Endothelial cell of umbilical vein (primary cell): ENCODE results near the gene LRRC31. TPM values are rescaled to one million over a fixed set of nuclear protein-coding genes. Genes with fewer than 3 reads are reported as not detected.

Experiments
- BruUV-seq: library from RNA; stranded (reverse); fragments of 400-500 nt; replicated peaks from 2 replicates; lab custom pipeline; 2021; lab: Mats Ljungman, UMichigan
- CTCF ChIA-PET: fragments of 300-600, 350-600 bp; sonication (Branson Sonifier 250); formaldehyde crosslinking; loops from one replicate; lab custom pipeline; 2021; ENCODE audit warnings: antibody characterized with exemption, inconsistent platforms; lab: Charles Lee
- POLR2A ChIA-PET: fragments of 300-600, 350-600 bp; sonication (Branson Sonifier 250); formaldehyde crosslinking; loops from one replicate; lab custom pipeline; 2021; ENCODE audit warnings: antibody characterized with exemption, inconsistent platforms; lab: Charles Lee
- DNase-seq: peaks from one replicate; pipeline ENCODE4 v3.0.0-alpha.2; 2011; ENCODE audit warnings: low read depth, low spot score
- FAIRE-seq: peaks from 2 replicates; lab custom pipeline; 2011; peaks lifted over from hg19 to GRCh38; lab: Jason Lieb, UNC
- H2AFZ ChIP-seq: 2 replicates; pipeline ENCODE4 v1.6.0; 2012; ENCODE audit warnings: low read depth, low read length, control low read depth, inconsistent platforms
- H3K27ac ChIP-seq: 2 replicates; pipeline ENCODE4 v1.5.1; 2011; ENCODE audit warnings: low read depth, mild to moderate bottlenecking, control low read depth, low read length, moderate library complexity; ENCODE audit not compliant: insufficient read depth
- H3K27me3 ChIP-seq, 2 experiments: 2 replicates each; pipeline versions ENCODE4 v1.6.0 to v1.6.1; 2011; ENCODE audit warnings: low read length in 2 of 2, mixed read lengths in 1 of 2; ENCODE audit not compliant: control insufficient read depth in 2 of 2, insufficient read depth in 2 of 2
- H3K36me3 ChIP-seq, 2 experiments: 2 replicates in 1 of 2; 3 replicates in 1 of 2; pipeline ENCODE4 v1.5.1; 2011; ENCODE audit warnings: low read length in 2 of 2, mild to moderate bottlenecking in 1 of 2, moderate library complexity in 1 of 2; ENCODE audit not compliant: control insufficient read depth in 2 of 2, insufficient read depth in 2 of 2; ENCODE audit errors: extremely low read depth in 1 of 2
- H3K4me1 ChIP-seq: 3 replicates; pipeline ENCODE4 v1.5.1; 2011; ENCODE audit warnings: mild to moderate bottlenecking, low read length; ENCODE audit not compliant: control insufficient read depth, insufficient read depth; ENCODE audit errors: extremely low read depth
- H3K4me2 ChIP-seq: 2 replicates; pipeline ENCODE4 v1.6.1; 2011; ENCODE audit warnings: low read length, control low read depth, mixed read lengths; ENCODE audit not compliant: insufficient read depth
- H3K4me3 ChIP-seq, 3 experiments: fragments of 200-600 bp in 1 of 3; sonication (generic), shearing (Covaris generic) in 1 of 3; replicated peaks in 1 of 3; 2 replicates each; pipeline ENCODE4 v1.5.1; 2011 to 2016; ENCODE audit warnings: control low read depth in 3 of 3, low read length in 3 of 3, mild to moderate bottlenecking in 2 of 3, inconsistent platforms in 1 of 3, low read depth in 1 of 3, moderate library complexity in 1 of 3; ENCODE audit not compliant: insufficient read depth in 1 of 3
- H3K79me2 ChIP-seq: 2 replicates; pipeline ENCODE4 v1.6.0; 2012; ENCODE audit warnings: low read length, inconsistent platforms; ENCODE audit not compliant: control insufficient read depth, insufficient read depth
- H3K9ac ChIP-seq: replicated peaks from 2 replicates; pipeline ENCODE3; 2011; ENCODE audit warnings: low read length, control low read depth; ENCODE audit not compliant: insufficient read depth; ENCODE audit errors: extremely low read depth
- H3K9me1 ChIP-seq: replicated peaks from 3 replicates; pipeline ENCODE4 v1.6.0; 2011; ENCODE audit warnings: mild to moderate bottlenecking, low read length; ENCODE audit not compliant: control insufficient read depth, insufficient read depth; ENCODE audit errors: extremely low read depth
- H3K9me3 ChIP-seq: replicated peaks from 2 replicates; pipeline ENCODE4 v1.5.1; 2012; ENCODE audit warnings: low read length, inconsistent platforms; ENCODE audit not compliant: control insufficient read depth, insufficient read depth
- H4K20me1 ChIP-seq: replicated peaks from 2 replicates; pipeline ENCODE3; 2011; ENCODE audit warnings: mild to moderate bottlenecking, low read length; ENCODE audit not compliant: control insufficient read depth, insufficient read depth; ENCODE audit errors: extremely low read depth
- CTCF ChIP-seq, 2 donors: IDR thresholded peaks; 1 replicate in 1 of 2; 2 replicates in 1 of 2; pipeline ENCODE4 v1.5.1; 2011; ENCODE audit warnings: low read length in 2 of 2, mild to moderate bottlenecking in 2 of 2, moderate library complexity in 2 of 2, control low read depth in 1 of 2, inconsistent platforms in 1 of 2, low read depth in 1 of 2; ENCODE audit not compliant: insufficient read depth in 1 of 2; ENCODE audit errors: extremely low read depth in 1 of 2
- EZH2 ChIP-seq: IDR thresholded peaks from 2 replicates; pipeline ENCODE4 v1.6.1; 2012; ENCODE audit warnings: borderline replicate concordance, low read depth, mild to moderate bottlenecking, moderate library complexity, low read length, inconsistent platforms; ENCODE audit not compliant: severe bottlenecking
- FOS ChIP-seq: IDR thresholded peaks from 2 replicates; pipeline ENCODE4 v1.6.1; 2011; ENCODE audit warnings: mild to moderate bottlenecking, low read length, moderate library complexity, borderline replicate concordance; ENCODE audit not compliant: insufficient read depth
- GATA2 ChIP-seq: IDR thresholded peaks from 2 replicates; pipeline ENCODE4 v1.7.0; 2011; ENCODE audit warnings: low read depth, mild to moderate bottlenecking, moderate library complexity, mixed read lengths, low read length; ENCODE audit not compliant: insufficient read length, insufficient read depth
- JUN ChIP-seq: IDR thresholded peaks from 2 replicates; pipeline ENCODE4 v1.6.1; 2011; ENCODE audit warnings: borderline replicate concordance, low read depth; ENCODE audit not compliant: insufficient read length, insufficient read depth
- MAX ChIP-seq: IDR thresholded peaks from 2 replicates; pipeline ENCODE4 v1.6.1; 2011; ENCODE audit not compliant: insufficient read depth, insufficient read length
- MYC ChIP-seq: IDR thresholded peaks from one replicate; pipeline ENCODE4 v1.6.1; 2011; ENCODE audit warnings: mild to moderate bottlenecking, low read depth, low read length
- POLR2A ChIP-seq: IDR thresholded peaks from 2 replicates; pipeline ENCODE4 v1.6.1; 2012; ENCODE audit warnings: low read depth, mild to moderate bottlenecking, control low read depth, low read length
- POLR2AphosphoS5 ChIP-seq: IDR thresholded peaks from 2 replicates; pipeline ENCODE4 v1.6.1; 2012; ENCODE audit warnings: low read depth, mild to moderate bottlenecking, control low read depth, low read length, moderate library complexity; ENCODE audit not compliant: insufficient read depth
- dilution Hi-C: fragments of 300-500 bp; cut with MboI; formaldehyde crosslinking; loops from one replicate; pipeline ENCODE4 v1.15.0; 2019; ENCODE audit warnings: low sequenced_read_pairs; ENCODE audit not compliant: extremely low pct_ligation_motif_present
- intact Hi-C: fragments of 100-400 bp; cut with micrococcal nuclease; formaldehyde crosslinking; loops from one replicate; pipeline ENCODE4 v1.10.0; 2022
- polyA plus RNA-seq, 4 experiments: library from polyadenylated mRNA; depleted of rRNA in 3 of 4; stranded (reverse) in 3 of 4; unstranded in 1 of 4; fragments of >200 nt; gene quantifications; 2 replicates each; pipeline versions ENCODE4 v1.2.1 to v1.2.3, GENCODE V29; 2011 to 2012; ENCODE audit warnings: missing spikeins in 1 of 4
- total RNA-seq: library from RNA; stranded (reverse); gene quantifications from 2 replicates; pipeline ENCODE4 v1.2.3, GENCODE V29; 2021

LRRC31 gene
- total and polyA plus RNA-seq, 2 donors (not counting 3 experiments of a cell fraction or from before 2014, with no cell fraction given): not detected

GRCh38 chr3:169867584-169868210 is 2.0 kb downstream of the LRRC31 start:
- ChIA-PET POLR2A (no interaction called here), CTCF (interaction anchor here (0.6 to 1.8 kb wide), 2 partner anchors 122 to 187 kb away, joined by 3 to 4 read pairs; no protein-coding TSS in a partner anchor)
- H3K9me3 ChIP-seq: no peaks in the 10 kb centered on the region
- FAIRE-seq (no peak), DNase-seq (no peak)
- TF ChIP-seq EZH2: no peak
- TF ChIP-seq FOS: no peak
- TF ChIP-seq POLR2AphosphoS5: no peak
- TF ChIP-seq GATA2: no peak
- no peak for TF ChIP-seq CTCF (IDR thresholded peaks at IDR 0.05; ENCODE audit: extremely low read depth in 1 of 2, insufficient read depth in 1 of 2, low read depth in 1 of 2, low read length in 2 of 2)
- TF ChIP-seq POLR2A: no peak
- TF ChIP-seq MYC: no peak
- no peak for TF ChIP-seq MAX
- TF ChIP-seq JUN: no peak
- H3K27ac ChIP-seq: no peak overlapping the region
- H3K36me3 ChIP-seq: no peaks in the 10 kb centered on the region
- no peak overlapping the region for H3K4me2 ChIP-seq
- no peaks in the 10 kb centered on the region for H4K20me1 ChIP-seq
- H3K9ac ChIP-seq: no peak overlapping the region
- H3K4me1 ChIP-seq: no peaks in the 10 kb centered on the region
- no peak overlapping the region for H2AFZ ChIP-seq
- no peak overlapping the region for H3K4me3 ChIP-seq
- dilution Hi-C loops: no loop called here
- BruUV-seq: no TSS peak
- H3K27me3 ChIP-seq: peaks cover 4 to 7% of the 10 kb centered on the region in 2 experiments
- intact Hi-C loops: loop anchor here (10.0 kb wide), 2 partner anchors 317 to 507 kb away; partner anchors contain the start of gene PHC3
- no peaks in the 10 kb centered on the region for H3K79me2 ChIP-seq
- H3K9me1 ChIP-seq: no peaks in the 10 kb centered on the region
